Measurements from ENCODE around the gene SLC6A11.

SLC6A11 gene

GRCh38 chr3:10982782-10983181, 166.8 kb downstream of the SLC6A11 start:
- no peaks in the 10 kb centered on the region for H3K79me2 ChIP-seq (ENCODE audit: insufficient read depth, low read depth)
- no peak for TF ChIP-seq CTCF (conservative IDR thresholded peaks at IDR 0.05; ENCODE audit: low read depth, low read length)
- no peak overlapping the region for H3K4me3 ChIP-seq (IDR thresholded peaks at IDR 0.05; ENCODE audit: insufficient read depth, low read depth, low read length)
- H3K4me1 ChIP-seq (ENCODE audit: low read depth, poor library complexity, severe bottlenecking): no peaks in the 10 kb centered on the region
- no peak overlapping the region for H3K9ac ChIP-seq
- no peak overlapping the region for H3K4me2 ChIP-seq
- H3K27ac ChIP-seq: no peak overlapping the region
- H3K27me3 ChIP-seq (ENCODE audit: insufficient read depth, low read depth): no peaks in the 10 kb centered on the region
- H4K20me1 ChIP-seq (ENCODE audit: insufficient read depth): no peaks in the 10 kb centered on the region
- H3K36me3 ChIP-seq (ENCODE audit: insufficient read depth): no peaks in the 10 kb centered on the region
- no peak overlapping the region for H2AFZ ChIP-seq (ENCODE audit: low read depth)

- Histone ChIP-seq H3K27ac (no peak overlapping the region), H2AFZ (ENCODE audit: low read depth) (no peak overlapping the region), H3K79me2 (ENCODE audit: insufficient read depth, low read depth) (no peaks in the 10 kb centered on the region), H3K36me3 (ENCODE audit: insufficient read depth) (no peaks in the 10 kb centered on the region), H3K4me1 (ENCODE audit: low read depth, poor library complexity, severe bottlenecking) (no peaks in the 10 kb centered on the region), H4K20me1 (ENCODE audit: insufficient read depth) (no peaks in the 10 kb centered on the region), H3K4me2 (no peak overlapping the region), H3K4me3 (IDR thresholded peaks at IDR 0.05; ENCODE audit: insufficient read depth, low read depth, low read length) (no peak overlapping the region), H3K9ac (no peak overlapping the region), H3K27me3 (ENCODE audit: insufficient read depth, low read depth) (no peaks in the 10 kb centered on the region)
- peak; percentile 63 for TF ChIP-seq CTCF (conservative IDR thresholded peaks at IDR 0.05; ENCODE audit: low read depth, low read length)
Observed at GRCh38 chr3:10983219-10983916, 167.3 kb downstream of the SLC6A11 start.

DNA sequence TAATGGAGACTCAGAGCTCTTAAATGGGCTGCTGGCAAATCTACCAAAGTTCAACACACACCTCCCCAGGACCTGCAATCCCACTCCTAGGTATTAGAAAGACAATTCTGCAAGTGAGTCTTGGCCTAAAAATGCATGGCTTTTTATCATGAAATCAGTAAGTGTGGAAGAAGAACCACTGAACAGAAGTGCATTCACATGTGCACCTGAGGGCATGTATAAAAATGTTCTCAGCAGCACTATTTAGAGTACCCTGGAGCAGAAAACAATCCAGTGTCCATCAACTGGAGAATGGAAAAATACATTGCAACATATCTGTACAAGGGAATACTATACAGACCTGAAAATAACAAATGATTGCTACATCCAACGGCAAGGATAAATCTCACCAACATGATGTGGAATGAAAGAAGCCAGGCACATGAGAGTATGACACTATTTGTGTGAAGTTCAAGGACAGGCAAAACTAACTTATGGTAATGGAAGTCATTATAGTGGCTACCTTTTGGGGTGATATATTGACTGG, 168.4 kb downstream of the SLC6A11 start:
- TF ChIP-seq CTCF (conservative IDR thresholded peaks at IDR 0.05; ENCODE audit: low read depth, low read length): no peak
- Histone ChIP-seq H3K4me2 (no peak overlapping the region), H3K4me1 (ENCODE audit: low read depth, poor library complexity, severe bottlenecking) (no peaks in the 10 kb centered on the region), H2AFZ (ENCODE audit: low read depth) (no peak overlapping the region), H4K20me1 (ENCODE audit: insufficient read depth) (no peaks in the 10 kb centered on the region), H3K27me3 (ENCODE audit: insufficient read depth, low read depth) (no peaks in the 10 kb centered on the region), H3K4me3 (IDR thresholded peaks at IDR 0.05; ENCODE audit: insufficient read depth, low read depth, low read length) (no peak overlapping the region), H3K27ac (no peak overlapping the region), H3K9ac (no peak overlapping the region), H3K36me3 (ENCODE audit: insufficient read depth) (no peaks in the 10 kb centered on the region), H3K79me2 (ENCODE audit: insufficient read depth, low read depth) (no peaks in the 10 kb centered on the region)

- TF ChIP-seq CTCF (conservative IDR thresholded peaks at IDR 0.05; ENCODE audit: low read depth, low read length): no peak
- Histone ChIP-seq H3K9ac (no peak overlapping the region), H3K4me1 (ENCODE audit: low read depth, poor library complexity, severe bottlenecking) (no peaks in the 10 kb centered on the region), H3K4me3 (IDR thresholded peaks at IDR 0.05; ENCODE audit: insufficient read depth, low read depth, low read length) (no peak overlapping the region), H3K36me3 (ENCODE audit: insufficient read depth) (no peaks in the 10 kb centered on the region), H3K79me2 (ENCODE audit: insufficient read depth, low read depth) (no peaks in the 10 kb centered on the region), H3K27me3 (ENCODE audit: insufficient read depth, low read depth) (no peaks in the 10 kb centered on the region), H2AFZ (ENCODE audit: low read depth) (no peak overlapping the region), H3K27ac (no peak overlapping the region), H4K20me1 (ENCODE audit: insufficient read depth) (no peaks in the 10 kb centered on the region), H3K4me2 (no peak overlapping the region)
Observed at GRCh38 chr3:10985181-10985580, 169.2 kb downstream of the SLC6A11 start.

All from KMS-11 (cell line).